Hepatocyte (in vitro differentiated cells): ENCODE measurements around the gene UBQLN1.

ENCODE experiments used
- CTCF ChIP-seq: fragments of 200-600 bp; sonication (generic); IDR thresholded peaks from 2 replicates; pipeline ENCODE4 v1.5.1; 2016; ENCODE audit warnings: antibody characterized with exemption, mild to moderate bottlenecking; ENCODE audit not compliant: poor library complexity
- EZH2 ChIP-seq: fragments of 200-600 bp; sonication (generic); IDR thresholded peaks from 2 replicates; pipeline ENCODE4 v1.6.1; 2016; ENCODE audit warnings: antibody characterized with exemption, mild to moderate bottlenecking, borderline replicate concordance
- EZH2phosphoT487 ChIP-seq: fragments of 200-600 bp; sonication (generic); IDR thresholded peaks from one replicate; pipeline ENCODE4 v1.6.1; 2018; ENCODE audit warnings: antibody characterized with exemption, mild to moderate bottlenecking, low read depth, moderate library complexity; ENCODE audit not compliant: unreplicated experiment, severe bottlenecking

DNA sequence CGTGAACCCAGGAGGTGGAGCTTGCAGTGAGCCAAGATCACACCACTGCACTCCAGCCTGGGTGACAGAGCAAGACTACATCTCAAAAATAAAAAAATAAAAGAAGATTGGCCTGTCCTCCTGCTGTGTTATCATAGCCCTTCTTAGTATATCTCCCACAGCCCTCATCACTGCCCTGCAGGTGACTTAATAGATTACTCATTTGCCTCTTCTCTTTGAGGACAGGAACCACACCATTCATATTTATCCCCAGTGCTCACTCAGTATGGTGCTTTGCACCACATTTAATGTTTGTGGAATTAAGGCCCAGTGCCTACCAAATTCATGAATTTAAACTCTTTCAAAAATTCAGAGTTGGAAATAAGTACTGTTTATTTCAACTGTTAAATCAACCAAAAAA is 74.5 kb downstream of the UBQLN1 start:
- no peak for TF ChIP-seq EZH2
- no peak for TF ChIP-seq CTCF
- no peak for TF ChIP-seq EZH2phosphoT487
